GM12878 (cell line): Measurements from ENCODE around the gene ZNF547.

Source experiments
- BACH1 ChIP-seq: fragments of 450-650 bp; IDR thresholded peaks from 2 replicates; pipeline ENCODE4 v1.6.1; 2017; ENCODE audit warnings: mild to moderate bottlenecking, borderline replicate concordance
- CREB1 ChIP-seq: IDR thresholded peaks from 2 replicates; pipeline ENCODE4 v1.6.1; 2012; ENCODE audit warnings: low read depth, mild to moderate bottlenecking, inconsistent platforms
- CTCF ChIP-seq, 3 experiments: IDR thresholded peaks in 2 of 3; conservative IDR thresholded peaks in 1 of 3; 2 replicates each; pipeline ENCODE4 v1.5.1; 2011; ENCODE audit warnings: low read depth in 3 of 3, low read length in 3 of 3, mild to moderate bottlenecking in 3 of 3, control low read depth in 2 of 3, moderate library complexity in 2 of 3, inconsistent platforms in 1 of 3, mixed read lengths in 1 of 3; ENCODE audit not compliant: control insufficient read depth in 2 of 3, insufficient read depth in 1 of 3; ENCODE audit errors: extremely low read depth in 1 of 3
- MYC ChIP-seq: IDR thresholded peaks from 2 replicates; pipeline ENCODE4 v1.6.1; 2011; ENCODE audit warnings: mild to moderate bottlenecking, low read length, moderate library complexity, inconsistent platforms; ENCODE audit not compliant: insufficient read depth, insufficient replicate concordance, insufficient read length, severe bottlenecking
- NRF1 ChIP-seq: conservative IDR thresholded peaks from 2 replicates; pipeline ENCODE4 v1.6.1; 2011; ENCODE audit warnings: mild to moderate bottlenecking, low read depth, low read length, improper control_type of control experiment
- POLR2AphosphoS5 ChIP-seq: IDR thresholded peaks from 2 replicates; pipeline ENCODE4 v1.6.1; 2011; ENCODE audit warnings: mild to moderate bottlenecking, low read length, inconsistent platforms
- SIN3A ChIP-seq: IDR thresholded peaks from 2 replicates; pipeline ENCODE4 v1.6.1; 2012; ENCODE audit warnings: low read depth, low read length, improper control_type of control experiment

- TF ChIP-seq MYC, result no peak
- no peak for TF ChIP-seq SIN3A
- no peak for TF ChIP-seq CTCF (IDR thresholded peaks at IDR 0.05 in 2 of 3, conservative IDR thresholded peaks at IDR 0.05 in 1 of 3; ENCODE audit: control insufficient read depth in 2 of 3, extremely low read depth in 1 of 3, insufficient read depth in 1 of 3, low read depth in 3 of 3, low read length in 3 of 3)
- no peak for TF ChIP-seq NRF1
- no peak for TF ChIP-seq POLR2AphosphoS5
- TF ChIP-seq BACH1, result no peak
- TF ChIP-seq CREB1, result no peak
Measured at GRCh38 chr19:57357406-57357805, 5.9 kb upstream of the ZNF547 start.
